Left forelimb (tissue), 1 donor: ENCODE measurements around the gene R3HDM2.
A peak's percentile ranks its signal among the peaks of the same experiment; 100 is the strongest.

Source experiments
- DNase-seq: peaks from one replicate; pipeline ENCODE4 v3.0.0-alpha.2; 2018; ENCODE audit warnings: low spot score

The R3HDM2 gene

GRCh38 chr12:57240066-57240921 is 190.5 kb downstream of the R3HDM2 start:
- peak; percentile 69 for DNase-seq

DNA sequence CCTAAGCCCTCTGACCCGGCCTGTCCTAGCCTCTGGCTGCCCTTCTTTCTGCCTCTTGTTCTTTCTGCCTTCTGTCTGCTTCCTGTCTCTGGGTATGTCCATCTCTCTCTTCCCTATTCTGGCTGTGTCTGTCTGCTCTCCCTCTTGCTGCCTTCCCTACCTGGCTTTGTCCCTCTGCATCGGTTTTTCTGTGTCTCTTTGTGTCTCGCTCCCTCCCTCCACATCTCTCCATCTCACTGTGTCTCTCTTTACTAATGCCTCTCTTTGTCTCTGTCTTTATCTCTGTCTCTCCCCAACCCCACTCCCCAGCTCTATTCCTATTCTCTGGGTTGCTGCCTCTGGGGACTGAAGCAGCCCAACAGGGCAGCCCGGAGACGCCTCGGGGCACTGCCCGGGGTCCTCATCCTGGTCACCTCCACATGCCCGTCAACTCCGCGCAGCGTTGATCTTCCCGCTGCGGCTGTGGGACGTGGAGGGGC is 191.2 kb downstream of the R3HDM2 start:
- DNase-seq = peak; percentile 68

- DNase-seq = peak; percentile 92
Measured at GRCh38 chr12:57238854-57239554, 191.8 kb downstream of the R3HDM2 start.

GRCh38 chr12:57237932-57238853 is 192.7 kb downstream of the R3HDM2 start:
- DNase-seq = peak; percentile 69

GRCh38 chr12:57237596-57237931 is 193.3 kb downstream of the R3HDM2 start:
- no peak for DNase-seq

DNA sequence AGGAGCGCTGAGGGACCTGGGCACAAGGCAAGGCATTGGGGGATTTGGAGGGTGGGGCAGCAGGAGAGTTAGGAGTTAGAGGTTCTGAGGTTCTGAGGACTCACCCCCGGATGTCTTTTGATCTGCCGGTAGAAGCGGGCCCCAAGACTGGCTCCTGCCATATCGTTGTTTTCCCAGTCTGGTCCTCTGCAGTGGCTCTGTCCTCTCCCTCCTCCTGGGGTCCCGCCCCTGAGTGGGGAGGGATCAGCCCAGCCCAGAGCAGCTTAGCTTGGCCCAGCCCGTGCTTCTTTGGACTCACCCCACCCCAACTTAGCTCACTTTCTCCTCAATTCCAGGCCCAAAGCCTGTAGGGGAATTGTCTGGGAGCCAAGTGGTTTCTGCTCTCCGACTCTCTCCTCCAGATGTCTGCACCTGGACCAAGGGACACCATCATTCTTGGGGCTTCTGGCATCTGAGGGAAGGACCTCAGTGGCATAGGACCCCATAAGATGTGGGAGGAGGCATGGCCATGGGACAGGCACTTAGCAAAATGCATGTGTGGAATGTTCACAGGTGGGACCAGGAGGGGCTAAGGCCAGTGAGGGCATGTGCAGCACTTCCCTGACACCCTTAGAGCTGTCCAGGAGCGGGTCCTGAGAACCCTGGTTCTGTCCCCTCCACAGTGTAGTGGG is 193.8 kb downstream of the R3HDM2 start:
- DNase-seq = peak; percentile 69

- DNase-seq = peak; percentile 65
Measured at GRCh38 chr12:57236201-57236924, 194.5 kb downstream of the R3HDM2 start.

- DNase-seq = no peak
Measured at GRCh38 chr12:57235728-57236131, 195.1 kb downstream of the R3HDM2 start.

- no peak for DNase-seq
Measured at GRCh38 chr12:57235017-57235727, 195.7 kb downstream of the R3HDM2 start.

GRCh38 chr12:57234571-57235016 is 196.2 kb downstream of the R3HDM2 start:
- DNase-seq = no peak

DNA sequence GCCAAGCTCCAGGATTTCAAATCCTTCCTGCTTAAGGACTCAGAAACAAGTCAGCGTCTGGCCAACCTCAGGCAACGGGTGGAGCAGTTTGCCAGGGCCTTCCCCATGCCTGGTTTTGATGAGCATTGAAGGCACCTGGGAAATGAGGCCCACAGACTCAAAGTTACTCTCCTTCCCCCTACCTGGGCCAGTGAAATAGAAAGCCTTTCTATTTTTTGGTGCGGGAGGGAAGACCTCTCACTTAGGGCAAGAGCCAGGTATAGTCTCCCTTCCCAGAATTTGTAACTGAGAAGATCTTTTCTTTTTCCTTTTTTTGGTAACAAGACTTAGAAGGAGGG is 196.6 kb downstream of the R3HDM2 start:
- no peak for DNase-seq

- no peak for DNase-seq
Measured at GRCh38 chr12:57233357-57234232, 197.2 kb downstream of the R3HDM2 start.

- no peak for DNase-seq
Measured at GRCh38 chr12:57232156-57232756, 198.6 kb downstream of the R3HDM2 start.

- no peak for DNase-seq
Measured at GRCh38 chr12:57231276-57232021, 199.4 kb downstream of the R3HDM2 start.

- no peak for DNase-seq
Measured at GRCh38 chr12:57230381-57231155, 200.3 kb downstream of the R3HDM2 start.

GRCh38 chr12:57229634-57230380 is 201.0 kb downstream of the R3HDM2 start, which contains the start of gene SHMT2:
Gene SHMT2 (plus strand): TSS chr12:57229711. CDS start chr12:57229779, 68 bp downstream.
- peak; percentile 91 for DNase-seq
